ENCODE measurements around the gene TMEM117. TPM values are rescaled to one million over a fixed set of nuclear protein-coding genes. Genes with fewer than 3 reads are reported as not detected.

The TMEM117 gene
- total and polyA plus RNA-seq, 2 donors from 2014 or later = 5.9 to 6.0 TPM

DNA sequence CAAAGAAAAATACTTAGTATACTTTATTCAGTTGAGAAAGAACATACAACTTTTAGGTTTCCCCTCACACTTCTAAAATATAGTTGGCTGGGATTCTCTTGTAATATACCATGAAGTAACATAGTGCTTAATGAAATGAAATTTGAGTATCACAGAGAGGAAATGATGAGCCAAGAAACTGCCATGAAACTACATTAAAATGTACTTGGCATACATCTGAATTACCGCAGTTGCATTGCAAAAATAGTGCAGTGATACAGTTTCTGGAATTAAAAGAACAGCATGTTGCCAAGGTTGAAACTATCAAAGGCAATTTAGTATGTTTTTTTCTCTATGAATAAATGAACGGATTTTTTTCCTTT, 389.2 kb downstream of the TMEM117 start:
- TF ChIP-seq, protein P1, sequence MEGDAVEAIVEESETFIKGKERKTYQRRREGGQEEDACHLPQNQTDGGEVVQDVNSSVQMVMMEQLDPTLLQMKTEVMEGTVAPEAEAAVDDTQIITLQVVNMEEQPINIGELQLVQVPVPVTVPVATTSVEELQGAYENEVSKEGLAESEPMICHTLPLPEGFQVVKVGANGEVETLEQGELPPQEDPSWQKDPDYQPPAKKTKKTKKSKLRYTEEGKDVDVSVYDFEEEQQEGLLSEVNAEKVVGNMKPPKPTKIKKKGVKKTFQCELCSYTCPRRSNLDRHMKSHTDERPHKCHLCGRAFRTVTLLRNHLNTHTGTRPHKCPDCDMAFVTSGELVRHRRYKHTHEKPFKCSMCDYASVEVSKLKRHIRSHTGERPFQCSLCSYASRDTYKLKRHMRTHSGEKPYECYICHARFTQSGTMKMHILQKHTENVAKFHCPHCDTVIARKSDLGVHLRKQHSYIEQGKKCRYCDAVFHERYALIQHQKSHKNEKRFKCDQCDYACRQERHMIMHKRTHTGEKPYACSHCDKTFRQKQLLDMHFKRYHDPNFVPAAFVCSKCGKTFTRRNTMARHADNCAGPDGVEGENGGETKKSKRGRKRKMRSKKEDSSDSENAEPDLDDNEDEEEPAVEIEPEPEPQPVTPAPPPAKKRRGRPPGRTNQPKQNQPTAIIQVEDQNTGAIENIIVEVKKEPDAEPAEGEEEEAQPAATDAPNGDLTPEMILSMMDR (IDR thresholded peaks at IDR 0.05; ENCODE audit: borderline replicate concordance, extremely low read depth, insufficient read depth) = no peak
- H3K27ac ChIP-seq (ENCODE audit: low read depth in 2 of 2, low read length in 2 of 2) = no peak overlapping the region

DNA sequence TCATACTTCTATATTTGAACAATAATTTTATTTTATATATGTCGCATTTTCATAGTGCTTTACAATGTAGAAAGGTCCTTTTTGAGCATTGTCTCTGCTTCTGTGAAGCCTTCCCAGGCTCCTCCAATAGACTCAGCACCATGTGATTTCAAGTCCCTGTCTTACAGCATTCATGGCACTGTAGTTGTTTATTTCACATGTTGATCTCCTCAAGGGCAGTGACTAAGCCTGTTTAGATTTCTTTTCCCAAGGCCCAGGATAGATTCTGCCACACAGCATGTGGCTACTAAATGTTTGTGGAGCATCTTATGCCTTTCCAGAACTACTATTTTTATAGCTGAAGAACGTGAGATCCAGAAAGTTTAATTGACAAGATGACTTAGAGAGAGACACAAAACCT, 391.7 kb downstream of the TMEM117 start:
- no peak for FAIRE-seq
- intact Hi-C loops (cut with DNase I) = no loop called here
- H3K4me1 ChIP-seq (ENCODE audit: control insufficient read depth in 2 of 3, insufficient read depth in 2 of 3, low read depth in 1 of 3, low read length in 3 of 3) = no peaks in the 10 kb centered on the region
- no peaks in the 10 kb centered on the region for H3K27me3 ChIP-seq (ENCODE audit: control insufficient read depth, insufficient read depth, low read length)
- H3K9ac ChIP-seq (ENCODE audit: low read length in 3 of 3) = no peak overlapping the region
- DNase-seq = no peak
- H3K36me3 ChIP-seq (ENCODE audit: control insufficient read depth in 2 of 3, insufficient read depth in 3 of 3, low read length in 3 of 3) = no peaks in the 10 kb centered on the region
- H3K4me3 ChIP-seq (ENCODE audit: low read length in 3 of 3) = no peak overlapping the region
- no peak overlapping the region for H3K27ac ChIP-seq (ENCODE audit: low read depth in 2 of 2, low read length in 2 of 2)
- no peaks in the 10 kb centered on the region for H3K9me3 ChIP-seq (ENCODE audit: control insufficient read depth in 2 of 3, insufficient read depth in 1 of 3, low read length in 3 of 3)
- TF ChIP-seq, protein P1 (IDR thresholded peaks at IDR 0.05; ENCODE audit: borderline replicate concordance, extremely low read depth, insufficient read depth) = no peak

More for the DNA sequence above, 389.2 kb downstream of the TMEM117 start:
- FAIRE-seq (no peak), DNase-seq (no peak)
- Histone ChIP-seq H3K9me3 (ENCODE audit: control insufficient read depth in 2 of 3, insufficient read depth in 1 of 3, low read length in 3 of 3) (no peaks in the 10 kb centered on the region), H3K4me3 (ENCODE audit: low read length in 3 of 3) (no peak overlapping the region), H3K4me1 (ENCODE audit: control insufficient read depth in 2 of 3, insufficient read depth in 2 of 3, low read depth in 1 of 3, low read length in 3 of 3) (no peaks in the 10 kb centered on the region), H3K9ac (ENCODE audit: low read length in 3 of 3) (no peak overlapping the region), H3K36me3 (ENCODE audit: control insufficient read depth in 2 of 3, insufficient read depth in 3 of 3, low read length in 3 of 3) (no peaks in the 10 kb centered on the region), H3K27me3 (ENCODE audit: control insufficient read depth, insufficient read depth, low read length) (no peaks in the 10 kb centered on the region)
- intact Hi-C loops (cut with DNase I) = no loop called here

DNA sequence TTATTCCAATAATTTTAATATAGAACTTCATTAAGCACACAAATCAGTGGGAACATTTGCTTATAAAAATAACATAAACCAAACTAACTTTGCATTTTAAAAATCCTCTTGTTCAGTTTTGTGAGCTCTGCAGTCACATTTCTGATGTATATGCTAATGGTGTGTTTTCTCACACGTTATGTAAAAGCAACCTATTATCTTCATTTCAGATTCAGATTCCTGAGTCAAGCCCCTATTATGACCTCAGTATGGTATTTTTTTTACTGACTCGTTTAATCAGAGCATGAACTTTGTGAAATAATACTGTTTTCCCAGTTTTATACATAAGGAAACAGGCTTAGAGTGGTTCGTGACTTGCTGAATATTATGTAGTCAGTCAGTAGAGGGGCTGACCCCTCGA, 394.0 kb downstream of the TMEM117 start:
- Histone ChIP-seq H3K4me3 (ENCODE audit: low read length in 3 of 3) (no peak overlapping the region), H3K27me3 (ENCODE audit: control insufficient read depth, insufficient read depth, low read length) (no peaks in the 10 kb centered on the region), H3K9me3 (ENCODE audit: control insufficient read depth in 2 of 3, insufficient read depth in 1 of 3, low read length in 3 of 3) (no peaks in the 10 kb centered on the region), H3K36me3 (ENCODE audit: control insufficient read depth in 2 of 3, insufficient read depth in 3 of 3, low read length in 3 of 3) (no peaks in the 10 kb centered on the region), H3K9ac (ENCODE audit: low read length in 3 of 3) (no peak overlapping the region), H3K27ac (ENCODE audit: low read depth in 2 of 2, low read length in 2 of 2) (no peak overlapping the region), H3K4me1 (ENCODE audit: control insufficient read depth in 2 of 3, insufficient read depth in 2 of 3, low read depth in 1 of 3, low read length in 3 of 3) (no peaks in the 10 kb centered on the region)
- TF ChIP-seq, protein P1 (IDR thresholded peaks at IDR 0.05; ENCODE audit: borderline replicate concordance, extremely low read depth, insufficient read depth) = no peak
- intact Hi-C loops (cut with DNase I) = no loop called here
- DNase-seq (no peak), FAIRE-seq (no peak)

DNA sequence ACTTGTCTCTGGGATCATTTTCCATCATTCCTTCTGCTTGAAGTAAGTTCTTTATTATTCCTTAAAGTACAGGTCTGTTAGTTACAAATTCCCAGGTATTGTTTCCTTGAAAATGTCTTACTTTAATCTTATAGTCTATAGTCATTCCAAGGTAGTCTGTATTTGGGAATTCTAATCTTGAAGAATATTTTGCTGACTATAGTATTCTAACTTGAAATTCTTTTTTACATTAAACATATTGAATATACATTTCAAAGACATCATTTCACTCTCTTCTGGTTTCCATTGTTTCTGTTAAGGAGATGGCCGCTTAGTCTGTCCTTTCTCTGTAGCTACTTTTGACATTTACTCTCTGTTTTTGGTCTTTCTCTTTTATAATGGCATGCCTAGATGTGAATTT, 399.8 kb downstream of the TMEM117 start:
- Histone ChIP-seq H3K4me3 (ENCODE audit: low read length in 3 of 3) (no peak overlapping the region), H3K36me3 (ENCODE audit: control insufficient read depth in 2 of 3, insufficient read depth in 3 of 3, low read length in 3 of 3) (no peaks in the 10 kb centered on the region), H3K9ac (ENCODE audit: low read length in 3 of 3) (no peak overlapping the region), H3K27ac (ENCODE audit: low read depth in 2 of 2, low read length in 2 of 2) (no peak overlapping the region), H3K4me1 (ENCODE audit: control insufficient read depth in 2 of 3, insufficient read depth in 2 of 3, low read depth in 1 of 3, low read length in 3 of 3) (no peaks in the 10 kb centered on the region), H3K27me3 (ENCODE audit: control insufficient read depth, insufficient read depth, low read length) (no peaks in the 10 kb centered on the region), H3K9me3 (ENCODE audit: control insufficient read depth in 2 of 3, insufficient read depth in 1 of 3, low read length in 3 of 3) (no peaks in the 10 kb centered on the region)
- TF ChIP-seq, protein P1 (IDR thresholded peaks at IDR 0.05; ENCODE audit: borderline replicate concordance, extremely low read depth, insufficient read depth) = no peak
- intact Hi-C loops (cut with DNase I) = no loop called here
- DNase-seq (no peak), FAIRE-seq (no peak)

Data from kidney (tissue), 14 donors.